Measurements from ENCODE around the gene CCDC188.

DNA sequence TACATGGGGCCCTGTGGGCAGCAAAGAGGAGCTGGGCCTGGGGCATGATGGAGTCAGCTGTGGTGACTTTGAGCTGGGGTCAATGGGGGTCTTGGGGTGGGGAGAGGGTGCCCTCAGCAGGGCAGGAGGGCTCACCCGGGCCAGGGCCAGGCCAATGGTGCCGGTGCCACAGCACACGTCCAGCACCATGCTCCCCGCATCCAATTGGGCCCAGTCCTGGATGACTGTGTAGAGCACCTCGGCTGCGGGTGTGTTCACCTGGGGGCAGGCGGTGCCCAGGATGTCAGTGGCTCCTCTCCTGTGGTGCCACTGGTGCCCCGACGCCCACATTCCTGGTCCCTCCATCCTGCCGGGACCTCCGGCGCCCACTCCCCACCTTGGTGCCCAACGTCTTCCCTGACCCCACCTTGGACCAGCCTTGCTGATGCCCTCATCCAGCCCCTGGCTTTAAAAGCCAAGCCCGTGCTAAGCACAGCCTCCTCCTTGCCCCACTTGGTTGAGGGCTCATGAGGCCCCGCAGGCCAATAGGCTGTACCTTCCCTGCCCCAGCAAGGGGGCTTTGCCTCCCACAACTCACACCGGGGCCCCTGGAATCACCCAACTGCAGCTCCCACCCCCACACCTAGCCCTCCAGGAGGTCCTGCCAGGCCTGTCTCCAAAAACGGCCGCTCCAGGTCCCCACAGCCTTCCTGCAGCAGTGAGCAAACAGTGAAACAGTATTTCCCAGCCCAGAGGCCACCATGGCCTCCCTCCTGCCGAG is 37.1 kb downstream of the CCDC188 start:
- TF ChIP-seq, protein P1, sequence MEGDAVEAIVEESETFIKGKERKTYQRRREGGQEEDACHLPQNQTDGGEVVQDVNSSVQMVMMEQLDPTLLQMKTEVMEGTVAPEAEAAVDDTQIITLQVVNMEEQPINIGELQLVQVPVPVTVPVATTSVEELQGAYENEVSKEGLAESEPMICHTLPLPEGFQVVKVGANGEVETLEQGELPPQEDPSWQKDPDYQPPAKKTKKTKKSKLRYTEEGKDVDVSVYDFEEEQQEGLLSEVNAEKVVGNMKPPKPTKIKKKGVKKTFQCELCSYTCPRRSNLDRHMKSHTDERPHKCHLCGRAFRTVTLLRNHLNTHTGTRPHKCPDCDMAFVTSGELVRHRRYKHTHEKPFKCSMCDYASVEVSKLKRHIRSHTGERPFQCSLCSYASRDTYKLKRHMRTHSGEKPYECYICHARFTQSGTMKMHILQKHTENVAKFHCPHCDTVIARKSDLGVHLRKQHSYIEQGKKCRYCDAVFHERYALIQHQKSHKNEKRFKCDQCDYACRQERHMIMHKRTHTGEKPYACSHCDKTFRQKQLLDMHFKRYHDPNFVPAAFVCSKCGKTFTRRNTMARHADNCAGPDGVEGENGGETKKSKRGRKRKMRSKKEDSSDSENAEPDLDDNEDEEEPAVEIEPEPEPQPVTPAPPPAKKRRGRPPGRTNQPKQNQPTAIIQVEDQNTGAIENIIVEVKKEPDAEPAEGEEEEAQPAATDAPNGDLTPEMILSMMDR (conservative IDR thresholded peaks at IDR 0.05), result no peak
- no peak for TF ChIP-seq EZH2 (IDR thresholded peaks at IDR 0.05; ENCODE audit: low read depth)
